K562 (cell line): ENCODE results near the gene CHRDL2. TPM values are rescaled to one million over a fixed set of nuclear protein-coding genes. Genes with fewer than 3 reads are reported as not detected.

Experiments
- ADNP ChIP-seq: fragments of 200-800 bp; sonication (Bioruptor generic); IDR thresholded peaks from 2 replicates; pipeline ENCODE4 v1.6.1; 2016; ENCODE audit warnings: missing genetic modification characterization, missing compliant biosample characterization
- ARID4B ChIP-seq: sonication (generic); formaldehyde crosslinking; IDR thresholded peaks from 2 replicates; pipeline ENCODE4 v1.8.0; 2022; ENCODE audit warnings: mild to moderate bottlenecking, missing genetic modification reagents
- CEBPB ChIP-seq: fragments of 450-650 bp; IDR thresholded peaks from 2 replicates; pipeline ENCODE4 v1.6.1; 2016; ENCODE audit warnings: missing genetic modification characterization, missing compliant biosample characterization
- CHD2 ChIP-seq: IDR thresholded peaks from 2 replicates; pipeline ENCODE4 v1.6.1; 2011; ENCODE audit warnings: low read depth, low read length
- FOSL1 ChIP-seq: fragments of 200-800 bp; sonication (Bioruptor generic); conservative IDR thresholded peaks from 2 replicates; pipeline ENCODE4 v1.6.1; 2016; ENCODE audit warnings: missing genetic modification characterization, missing compliant biosample characterization
- GTF2A2 ChIP-seq: IDR thresholded peaks from 2 replicates; pipeline ENCODE4 v1.6.1; 2016; ENCODE audit warnings: mild to moderate bottlenecking, missing genetic modification characterization, missing compliant biosample characterization
- HDAC1 ChIP-seq, 2 experiments: fragments of 450-650 bp; IDR thresholded peaks; 2 replicates each; pipeline ENCODE4 v1.6.1; 2016 to 2017; ENCODE audit warnings: inconsistent platforms in 1 of 2, mild to moderate bottlenecking in 1 of 2, moderate library complexity in 1 of 2
- HLTF ChIP-seq: fragments of 450-650 bp; IDR thresholded peaks from 2 replicates; pipeline ENCODE4 v1.6.1; 2016
- HSF4 ChIP-seq: fragments of 250-450 bp; sonication (Bioruptor Pico); IDR thresholded peaks from 2 replicates; pipeline ENCODE4 v2.1.2; 2022; ENCODE audit warnings: mild to moderate bottlenecking, moderate library complexity, borderline replicate concordance
- MAFK ChIP-seq: IDR thresholded peaks from 2 replicates; pipeline ENCODE4 v1.6.1; 2011; ENCODE audit warnings: low read length, improper control_type of control experiment
- MEF2A ChIP-seq: IDR thresholded peaks from 2 replicates; pipeline ENCODE4 v1.6.1; 2011; ENCODE audit warnings: low read depth, mild to moderate bottlenecking, low read length, moderate library complexity; ENCODE audit not compliant: control insufficient read depth
- MYC ChIP-seq, 2 experiments: fragments of 250-450 bp in 1 of 2; sonication (Bioruptor Pico) in 1 of 2; IDR thresholded peaks; 2 replicates each; pipeline versions ENCODE4 v1.5.1 to v1.6.1; 2012 to 2021; ENCODE audit warnings: low read depth in 2 of 2, borderline replicate concordance in 1 of 2, improper control_type of control experiment in 1 of 2, low read length in 1 of 2, mild to moderate bottlenecking in 1 of 2, moderate library complexity in 1 of 2
- POLR2G ChIP-seq: fragments of 200-400 bp; formaldehyde crosslinking; IDR thresholded peaks from 2 replicates; pipeline ENCODE4 v1.6.1; 2017; ENCODE audit warnings: low read depth, mild to moderate bottlenecking, antibody characterized with exemption, low read length, moderate library complexity
- RBBP5 ChIP-seq: fragments of 200-600 bp; sonication (generic); IDR thresholded peaks from 2 replicates; pipeline ENCODE4 v1.6.1; 2012; ENCODE audit warnings: borderline replicate concordance, mild to moderate bottlenecking, low read length, control low read depth, inconsistent platforms; ENCODE audit not compliant: insufficient read depth, poor library complexity, severe bottlenecking
- RBFOX2 ChIP-seq: fragments of 200-400 bp; formaldehyde crosslinking; IDR thresholded peaks from 2 replicates; pipeline ENCODE4 v1.6.1; 2017; ENCODE audit warnings: low read depth, mild to moderate bottlenecking, low read length, moderate library complexity
- SMAD4 ChIP-seq: fragments of 250-450 bp; sonication (Bioruptor Pico); conservative IDR thresholded peaks from 2 replicates; pipeline ENCODE4 v1.8.0; 2021; ENCODE audit warnings: inconsistent platforms, mild to moderate bottlenecking, moderate library complexity
- SPI1 ChIP-seq: IDR thresholded peaks from 2 replicates; pipeline ENCODE4 v1.6.1; 2011; ENCODE audit warnings: low read depth, low read length, control low read depth, borderline replicate concordance
- TRIM25 ChIP-seq: fragments of 450-650 bp; IDR thresholded peaks from 2 replicates; pipeline ENCODE4 v1.7.0; 2016; ENCODE audit warnings: borderline replicate concordance
- ZFX ChIP-seq: sonication (generic); formaldehyde crosslinking; IDR thresholded peaks from 2 replicates; pipeline ENCODE4 v1.8.0; 2022; ENCODE audit warnings: mild to moderate bottlenecking, missing genetic modification reagents, moderate library complexity
- polyA plus RNA-seq, 8 experiments: library from polyadenylated mRNA; depleted of rRNA in 4 of 8; stranded (reverse) in 5 of 8; unstranded in 3 of 8; fragments of >200 nt; fragmentation: Nextera tagmentation in 2 of 8; fragmentation: Illumina TruSeq in 1 of 8; extraction: Ambion mirVana in 2 of 8; extraction: Trizol in 1 of 8; gene quantifications; 2 replicates each; pipeline versions ENCODE4 v1.2.1 to v1.2.3, GENCODE V29; 2011 to 2014; ENCODE audit warnings: inconsistent platforms in 1 of 8, missing spikeins in 1 of 8
- total RNA-seq, 7 experiments: library from RNA; depleted of rRNA in 6 of 7; stranded (reverse); fragments of >200 nt in 6 of 7; fragmentation: Illumina TruSeq in 2 of 7; extraction: Trizol in 2 of 7; gene quantifications; 2 replicates each; pipeline versions ENCODE4 v1.2.1 to v1.2.3, GENCODE V29; 2011 to 2021; ENCODE audit warnings: low replicate concordance in 1 of 7

CHRDL2 gene
- total and polyA plus RNA-seq, 9 of the 15 experiments (the other 6 are each of a cell fraction or from before 2014, with no cell fraction given): not detected

- TF ChIP-seq HLTF: 0 out of 2 replicates have a peak, but pooled peaks have one; percentile 33
- peak; percentile 86 for TF ChIP-seq RBBP5
- TF ChIP-seq CEBPB (tag): 0 out of 2 replicates have a peak, but pooled peaks have one; percentile 8
- peak; percentile 67; the same call in 1 of the 2 replicates for TF ChIP-seq CHD2
- peak; percentile 74 for TF ChIP-seq RBFOX2
- no peak for TF ChIP-seq MEF2A
- TF ChIP-seq TRIM25: no peak
- no peak for TF ChIP-seq ADNP (tag)
- TF ChIP-seq HSF4: no peak
- peak; percentile 52 for TF ChIP-seq FOSL1 (tag)
- TF ChIP-seq SPI1: peak; percentile 91
- TF ChIP-seq GTF2A2 (tag): no peak
- no peak for TF ChIP-seq MAFK
- TF ChIP-seq ARID4B (CRISPR knock-in tag): peak; percentile 60; the same call in 1 of the 2 replicates
- TF ChIP-seq POLR2G: peak; percentile 75
- TF ChIP-seq HDAC1 (IDR thresholded peaks at IDR 0.05): peak in 1 of 2 experiments; percentile 76; a peak in 2 of 4 replicates
- peak; percentile 75 for TF ChIP-seq MYC (IDR thresholded peaks at IDR 0.05; ENCODE audit: low read depth, low read length)
- no peak for TF ChIP-seq MYC (CRISPR knock-in tag; IDR thresholded peaks at IDR 0.05; ENCODE audit: borderline replicate concordance, low read depth)
- TF ChIP-seq SMAD4 (CRISPR knock-in tag): peak; percentile 70; the same call in 1 of the 2 replicates
- peak; percentile 83 for TF ChIP-seq ZFX (CRISPR knock-in tag)
These were observed 18.1 kb upstream of the CHRDL2 start (continued) for GRCh38 chr11:74749127-74749964.
